Kidney (tissue), 14 donors: ENCODE results near the gene PLCB2. TPM values are rescaled to one million over a fixed set of nuclear protein-coding genes. Genes with fewer than 3 reads are reported as not detected.

Source experiments
- DNase-seq, 5 donors: peaks; one replicate each; pipeline ENCODE4 v3.0.0-alpha.2; 2013 to 2020
- FAIRE-seq: peaks from 2 replicates; lab custom pipeline; 2012; peaks lifted over from hg19 to GRCh38; lab: Jason Lieb, UNC
- H3K27ac ChIP-seq, 2 donors: one replicate each; pipeline ENCODE4 v1.7.0; 2013; ENCODE audit warnings: low read depth in 2 of 2, low read length in 2 of 2, inconsistent platforms in 1 of 2
- H3K27me3 ChIP-seq: one replicate; pipeline ENCODE4 v1.7.1; 2013; ENCODE audit warnings: low read length, inconsistent platforms; ENCODE audit not compliant: control insufficient read depth, insufficient read depth
- H3K36me3 ChIP-seq, 3 donors: one replicate each; pipeline versions ENCODE4 v1.7.0 to v1.7.1; 2013; ENCODE audit warnings: low read length in 3 of 3, control low read depth in 1 of 3, inconsistent platforms in 1 of 3; ENCODE audit not compliant: insufficient read depth in 3 of 3, control insufficient read depth in 2 of 3
- H3K4me1 ChIP-seq, 3 donors: one replicate each; pipeline versions ENCODE4 v1.7.0 to v1.7.1; 2013; ENCODE audit warnings: low read length in 3 of 3, inconsistent platforms in 1 of 3, low read depth in 1 of 3; ENCODE audit not compliant: control insufficient read depth in 2 of 3, insufficient read depth in 2 of 3
- H3K4me3 ChIP-seq, 3 donors: one replicate each; pipeline versions ENCODE4 v1.7.0 to v1.8.1; 2013; ENCODE audit warnings: low read length in 3 of 3, control low read depth in 1 of 3, inconsistent platforms in 1 of 3
- H3K9ac ChIP-seq, 3 donors: one replicate each; pipeline versions ENCODE4 v1.7.0 to v1.7.1; 2013; ENCODE audit warnings: low read length in 3 of 3, control low read depth in 1 of 3, inconsistent platforms in 1 of 3
- H3K9me3 ChIP-seq, 3 donors: one replicate each; pipeline versions ENCODE4 v1.7.0 to v1.7.1; 2013; ENCODE audit warnings: low read length in 3 of 3, control low read depth in 1 of 3, inconsistent platforms in 1 of 3; ENCODE audit not compliant: control insufficient read depth in 2 of 3, insufficient read depth in 1 of 3
- CTCF ChIP-seq: IDR thresholded peaks from 3 replicates; pipeline ENCODE4 v1.5.1; 2012; ENCODE audit warnings: mild to moderate bottlenecking, moderate library complexity, borderline replicate concordance; ENCODE audit not compliant: insufficient read depth; ENCODE audit errors: extremely low read depth
- intact Hi-C: fragments of 100-400 bp; cut with DNase I; formaldehyde crosslinking; loops from one replicate; pipeline ENCODE4 v1.11.1; 2022
- polyA plus RNA-seq: library from polyadenylated mRNA; stranded (reverse); fragments of 350-450 nt; fragmentation: Illumina TruSeq; extraction: RNeasy Lipid Tissue Mini Kit (QIAGEN cat#74804); gene quantifications from one replicate; pipeline ENCODE4 v1.2.3, GENCODE V29; 2014; ENCODE audit warnings: low read depth, low replicate concordance; ENCODE audit not compliant: insufficient read depth
- total RNA-seq: library from RNA; stranded (reverse); fragmentation: NEBNext Ultra II Directional; extraction: Animal tissue kit (Norgen Biotek cat#: 25700); gene quantifications from one replicate; pipeline ENCODE4 v1.2.1, GENCODE V29; 2021
- donor health status: control.
- donor health status: control.
- donor health status: control.
- donor health status: control.
- donor health status: control.
- donor health status: DM: yes; HTN: yes; CAD: no.
- donor health status: Normal renal cell carcinoma (clear cell type).

PLCB2 gene
- total and polyA plus RNA-seq, 2 donors from 2014 or later: 4.4 to 37.2 TPM

- FAIRE-seq (no peak), DNase-seq (peak; percentile 45 to 90 (median 66))
- H3K9me3 ChIP-seq: no peaks in the 10 kb centered on the region
- peak overlapping the region in 2 of 3 donors; percentile 28 to 43 for H3K4me3 ChIP-seq
- H3K9ac ChIP-seq: peak overlapping the region in 2 of 3 donors; percentile 61 to 77
- H3K27ac ChIP-seq: peak overlapping the region; percentile 89 to 96
- H3K27me3 ChIP-seq: no peaks in the 10 kb centered on the region
- peaks cover 0 to 33% (median 18%) of the 10 kb centered on the region in 3 donors for H3K4me1 ChIP-seq
- no peaks in the 10 kb centered on the region for H3K36me3 ChIP-seq
- intact Hi-C loops: no loop called here
- no peak for TF ChIP-seq CTCF
Measured at GRCh38 chr15:40340038-40340739, 32.5 kb upstream of the PLCB2 start.

GRCh38 chr15:40339621-40339945, 31.8 kb upstream of the PLCB2 start:
- Histone ChIP-seq H3K27ac (peak overlapping the region; percentile 89 to 96), H3K4me3 (peak overlapping the region in 1 of 3 donors; percentile 10)
- no peak for FAIRE-seq

GRCh38 chr15:40338921-40339620, 31.3 kb upstream of the PLCB2 start:
- Histone ChIP-seq H3K4me1 (peaks cover 0 to 41% (median 18%) of the 10 kb centered on the region in 3 donors), H3K36me3 (no peaks in the 10 kb centered on the region), H3K9ac (peak overlapping the region in 1 of 3 donors; percentile 77), H3K27ac (peak overlapping the region; percentile 89 to 96), H3K27me3 (no peaks in the 10 kb centered on the region), H3K9me3 (no peaks in the 10 kb centered on the region), H3K4me3 (no peak overlapping the region)
- FAIRE-seq (no peak), DNase-seq (peak in 2 of 5 donors; percentile 20 to 81)
- intact Hi-C loops: no loop called here
- no peak for TF ChIP-seq CTCF

More at GRCh38 chr15:40339621-40339945, 31.8 kb upstream of the PLCB2 start:
- H3K9ac ChIP-seq: peak overlapping the region in 2 of 3 donors; percentile 39 to 77
- no peaks in the 10 kb centered on the region for H3K36me3 ChIP-seq
- intact Hi-C loops: no loop called here
- DNase-seq: peak in 2 of 5 donors; percentile 61 to 72
- peaks cover 0 to 36% (median 18%) of the 10 kb centered on the region in 3 donors for H3K4me1 ChIP-seq
- H3K9me3 ChIP-seq: no peaks in the 10 kb centered on the region
- no peaks in the 10 kb centered on the region for H3K27me3 ChIP-seq
- TF ChIP-seq CTCF: no peak
